H9 (cell line): Measurements from ENCODE around the gene HIBCH. TPM values are rescaled to one million over a fixed set of nuclear protein-coding genes. Genes with fewer than 3 reads are reported as not detected.

Source experiments
- DNase-seq: peaks from one replicate; pipeline ENCODE4 v3.0.0-alpha.2; 2017
- H2AFZ ChIP-seq: one replicate; pipeline ENCODE4 v1.6.1; 2013; ENCODE audit warnings: mild to moderate bottlenecking, low read length, control low read depth, moderate library complexity
- H2AK5ac ChIP-seq: 2 replicates; pipeline ENCODE4 v1.6.1; 2013; ENCODE audit warnings: low read length, control low read depth, mixed read lengths; ENCODE audit not compliant: insufficient read length
- H2BK120ac ChIP-seq: one replicate; pipeline ENCODE4 v1.6.1; 2013; ENCODE audit warnings: low read depth, mild to moderate bottlenecking, low read length, control low read depth, inconsistent platforms; ENCODE audit not compliant: poor library complexity, severe bottlenecking
- H2BK12ac ChIP-seq: 2 replicates; pipeline ENCODE4 v1.6.1; 2013; ENCODE audit warnings: low read length, control low read depth, mixed read lengths, low read depth; ENCODE audit not compliant: insufficient read length
- H2BK15ac ChIP-seq: 2 replicates; pipeline ENCODE4 v1.6.1; 2013; ENCODE audit warnings: low read depth, low read length, control low read depth
- H2BK20ac ChIP-seq: one replicate; pipeline ENCODE4 v1.6.1; 2013; ENCODE audit warnings: low read depth, mild to moderate bottlenecking, low read length, control low read depth, inconsistent platforms; ENCODE audit not compliant: poor library complexity, severe bottlenecking
- H2BK5ac ChIP-seq: 2 replicates; pipeline ENCODE4 v1.6.1; 2013; ENCODE audit warnings: low read length, control low read depth, mixed read lengths; ENCODE audit not compliant: insufficient read length
- H3K14ac ChIP-seq: 2 replicates; pipeline ENCODE4 v1.6.1; 2013; ENCODE audit warnings: low read length, control low read depth; ENCODE audit not compliant: insufficient read depth
- H3K18ac ChIP-seq: 2 replicates; pipeline ENCODE4 v1.6.1; 2013; ENCODE audit warnings: low read depth, mild to moderate bottlenecking, mixed read lengths, low read length, control low read depth; ENCODE audit not compliant: insufficient read length
- H3K23ac ChIP-seq: 2 replicates; pipeline ENCODE4 v1.6.1; 2013; ENCODE audit warnings: low read length, control low read depth, mixed read lengths, low read depth; ENCODE audit not compliant: insufficient read length
- H3K23me2 ChIP-seq: 2 replicates; pipeline ENCODE4 v1.6.1; 2013; ENCODE audit warnings: low read depth, mild to moderate bottlenecking, mixed read lengths, low read length, control low read depth; ENCODE audit not compliant: insufficient read length, poor library complexity, severe bottlenecking
- H3K27ac ChIP-seq: 2 replicates; pipeline ENCODE4 v1.5.1; 2013; ENCODE audit warnings: low read length, control low read depth, mixed read lengths, low read depth; ENCODE audit not compliant: insufficient read length
- H3K27me3 ChIP-seq: 2 replicates; pipeline ENCODE4 v1.6.1; 2013; ENCODE audit warnings: low read length, control low read depth, inconsistent platforms; ENCODE audit not compliant: insufficient read depth
- H3K4ac ChIP-seq: 2 replicates; pipeline ENCODE4 v1.6.1; 2013; ENCODE audit warnings: low read depth, mild to moderate bottlenecking, control low read depth, inconsistent platforms, low read length, moderate library complexity
- H3K4me1 ChIP-seq: 2 replicates; pipeline ENCODE4 v1.6.1; 2013; ENCODE audit warnings: low read length, control low read depth, inconsistent platforms; ENCODE audit not compliant: insufficient read depth
- H3K4me2 ChIP-seq: 2 replicates; pipeline ENCODE4 v1.6.1; 2013; ENCODE audit warnings: low read length, control low read depth, mixed read lengths; ENCODE audit not compliant: insufficient read length, insufficient read depth
- H3K56ac ChIP-seq: 2 replicates; pipeline ENCODE4 v1.6.1; 2013; ENCODE audit warnings: low read depth, mild to moderate bottlenecking, mixed read lengths, low read length, control low read depth; ENCODE audit not compliant: insufficient read length
- H3K79me1 ChIP-seq: 2 replicates; pipeline ENCODE4 v1.6.1; 2013; ENCODE audit warnings: low read depth, mild to moderate bottlenecking, moderate library complexity, low read length, control low read depth, inconsistent platforms; ENCODE audit not compliant: insufficient read depth, poor library complexity, severe bottlenecking
- H3K79me2 ChIP-seq: 2 replicates; pipeline ENCODE4 v1.6.1; 2013; ENCODE audit warnings: low read length, control low read depth, inconsistent platforms; ENCODE audit not compliant: insufficient read depth
- H3K9ac ChIP-seq: 2 replicates; pipeline ENCODE4 v1.6.1; 2013; ENCODE audit warnings: low read length, control low read depth, mixed read lengths; ENCODE audit not compliant: insufficient read length; ENCODE audit errors: extremely low read depth
- H3K9me3 ChIP-seq: one replicate; pipeline ENCODE4 v1.6.1; 2013; ENCODE audit warnings: low read depth, low read length, inconsistent platforms; ENCODE audit not compliant: control insufficient read depth
- H3T11ph ChIP-seq: one replicate; pipeline ENCODE4 v1.6.1; 2013; ENCODE audit warnings: mild to moderate bottlenecking, low read length, control low read depth, inconsistent platforms
- H4K20me1 ChIP-seq: one replicate; pipeline ENCODE4 v1.6.1; 2013; ENCODE audit not compliant: control insufficient read depth, insufficient read length, insufficient read depth
- H4K5ac ChIP-seq: 2 replicates; pipeline ENCODE4 v1.6.1; 2013; ENCODE audit warnings: low read depth, mild to moderate bottlenecking, mixed read lengths, low read length, control low read depth; ENCODE audit not compliant: insufficient read length
- H4K8ac ChIP-seq: replicated peaks from 2 replicates; pipeline ENCODE4 v1.6.1; 2013; ENCODE audit warnings: low read length, control low read depth, mixed read lengths, low read depth; ENCODE audit not compliant: insufficient read length
- H4K91ac ChIP-seq: 2 replicates; pipeline ENCODE4 v1.6.1; 2013; ENCODE audit warnings: low read depth, mild to moderate bottlenecking, moderate library complexity, mixed read lengths, low read length, control low read depth; ENCODE audit not compliant: insufficient read length
- H3K27ac Mint-ChIP-seq, 3 experiments: 2 replicates in 2 of 3; 3 replicates in 1 of 3; pipeline ENCODE4 v1.8.0; 2020 to 2021; ENCODE audit warnings: mixed read lengths in 3 of 3, mild to moderate bottlenecking in 1 of 3, moderate library complexity in 1 of 3
- H3K27me3 Mint-ChIP-seq: 2 replicates; pipeline ENCODE4 v1.8.0; 2021; ENCODE audit warnings: low read depth, mild to moderate bottlenecking, moderate library complexity, mixed read lengths
- H3K36me3 Mint-ChIP-seq, 3 experiments: 2 replicates in 2 of 3; 3 replicates in 1 of 3; pipeline ENCODE4 v1.8.0; 2020 to 2021; ENCODE audit warnings: low read depth in 3 of 3, mixed read lengths in 3 of 3; ENCODE audit not compliant: insufficient read depth in 1 of 3
- H3K4me1 Mint-ChIP-seq, 2 experiments: 2 replicates each; pipeline ENCODE4 v1.8.0; 2020; ENCODE audit warnings: mixed read lengths in 2 of 2
- H3K4me3 Mint-ChIP-seq, 2 experiments: 2 replicates in 1 of 2; 3 replicates in 1 of 2; pipeline ENCODE4 v1.8.0; 2020 to 2021; ENCODE audit warnings: mild to moderate bottlenecking in 2 of 2, mixed read lengths in 2 of 2, moderate library complexity in 1 of 2
- H3K9me3 Mint-ChIP-seq, 2 experiments: 2 replicates in 1 of 2; 3 replicates in 1 of 2; pipeline ENCODE4 v1.8.0; 2020; ENCODE audit warnings: mild to moderate bottlenecking in 2 of 2, mixed read lengths in 2 of 2, moderate library complexity in 1 of 2
- WGBS: extraction: QIAGEN DNeasy Blood & Tissue Kit; methylation state at CpG from one replicate; pipeline ENCODE4 v1.1.7; 2013; ENCODE audit warnings: missing lambda C conversion rate, low lambda C conversion rate, mixed read lengths; ENCODE audit not compliant: insufficient read length; ENCODE audit errors: extremely low coverage; 5-methylcytosine and 5-hydroxymethylcytosine counted together
- total RNA-seq: library from RNA; stranded (reverse); gene quantifications from 2 replicates; pipeline ENCODE4 v1.2.1, GENCODE V29; 2021
- TF ChIP-seq, protein P1 (sequence below): fragments of 200-600 bp; sonication (generic); conservative IDR thresholded peaks from 3 replicates; pipeline ENCODE4 v1.8.0; 2021; ENCODE audit warnings: antibody characterized with exemption, mild to moderate bottlenecking

HIBCH gene
- total RNA-seq, 1 experiment from 2014 or later, result 28.0 TPM

GRCh38 chr2:190200603-190201002 lies 119.0 kb downstream of the HIBCH start:
- Histone ChIP-seq H3K23me2 (no peaks in the 10 kb centered on the region), H2BK120ac (no peak overlapping the region), H2AK5ac (no peak overlapping the region), H4K20me1 (no peaks in the 10 kb centered on the region), H2BK12ac (no peak overlapping the region), H3K18ac (no peak overlapping the region), H3K9me3 (no peaks in the 10 kb centered on the region), H4K5ac (no peak overlapping the region), H4K8ac (no peak overlapping the region), H3K4ac (no peak overlapping the region), H3K56ac (no peak overlapping the region), H4K91ac (no peak overlapping the region), H3K9ac (no peak overlapping the region), H3K4me2 (no peak overlapping the region), H3K23ac (no peak overlapping the region), H3K14ac (no peak overlapping the region), H2BK15ac (no peak overlapping the region), H3K27ac (no peak overlapping the region), H2AFZ (no peak overlapping the region), H2BK5ac (no peak overlapping the region), H2BK20ac (no peak overlapping the region), H3K79me2 (no peaks in the 10 kb centered on the region), H3T11ph (no peak overlapping the region), H3K27me3 (no peaks in the 10 kb centered on the region), H3K79me1 (no peaks in the 10 kb centered on the region), H3K4me1 (no peaks in the 10 kb centered on the region)
- no peak for DNase-seq
- Mint-ChIP-seq H3K9me3 (no peaks in the 10 kb centered on the region), H3K4me1 (peaks cover 0 to 7% of the 10 kb centered on the region in 2 experiments; a peak in 1 of 4 replicates), H3K36me3 (peaks cover 0 to 3% (median 0%) of the 10 kb centered on the region in 3 experiments; a peak in 2 of 7 replicates), H3K27ac (no peak overlapping the region), H3K27me3 (no peaks in the 10 kb centered on the region), H3K4me3 (no peak overlapping the region)
- TF ChIP-seq, protein P1, sequence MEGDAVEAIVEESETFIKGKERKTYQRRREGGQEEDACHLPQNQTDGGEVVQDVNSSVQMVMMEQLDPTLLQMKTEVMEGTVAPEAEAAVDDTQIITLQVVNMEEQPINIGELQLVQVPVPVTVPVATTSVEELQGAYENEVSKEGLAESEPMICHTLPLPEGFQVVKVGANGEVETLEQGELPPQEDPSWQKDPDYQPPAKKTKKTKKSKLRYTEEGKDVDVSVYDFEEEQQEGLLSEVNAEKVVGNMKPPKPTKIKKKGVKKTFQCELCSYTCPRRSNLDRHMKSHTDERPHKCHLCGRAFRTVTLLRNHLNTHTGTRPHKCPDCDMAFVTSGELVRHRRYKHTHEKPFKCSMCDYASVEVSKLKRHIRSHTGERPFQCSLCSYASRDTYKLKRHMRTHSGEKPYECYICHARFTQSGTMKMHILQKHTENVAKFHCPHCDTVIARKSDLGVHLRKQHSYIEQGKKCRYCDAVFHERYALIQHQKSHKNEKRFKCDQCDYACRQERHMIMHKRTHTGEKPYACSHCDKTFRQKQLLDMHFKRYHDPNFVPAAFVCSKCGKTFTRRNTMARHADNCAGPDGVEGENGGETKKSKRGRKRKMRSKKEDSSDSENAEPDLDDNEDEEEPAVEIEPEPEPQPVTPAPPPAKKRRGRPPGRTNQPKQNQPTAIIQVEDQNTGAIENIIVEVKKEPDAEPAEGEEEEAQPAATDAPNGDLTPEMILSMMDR, result no peak
- WGBS, result no CpG with 5 or more reads among the region's 1 CpG
